Panc1 (cell line): ENCODE measurements around the gene LZTS2. TPM values are rescaled to one million over a fixed set of nuclear protein-coding genes. Genes with fewer than 3 reads are reported as not detected.

ENCODE experiments used
- ATAC-seq: fragments of 200-7000 bp; cut with Tn5 transposase; 2 replicates; pipeline ENCODE4 v1.9.1; 2020; ENCODE audit warnings: mild to moderate bottlenecking, moderate library complexity
- BruUV-seq: library from RNA; stranded (reverse); fragments of 400-500 nt; replicated peaks from 2 replicates; lab custom pipeline; 2021; lab: Mats Ljungman, UMichigan
- CTCF ChIA-PET: fragments of 300-600 bp; sonication (Branson Sonifier 250); formaldehyde crosslinking; loops from one replicate; lab custom pipeline; 2022; ENCODE audit warnings: antibody characterized with exemption; lab: Charles Lee
- POLR2A ChIA-PET: fragments of 300-600 bp; sonication (Branson Sonifier 250); formaldehyde crosslinking; loops from one replicate; lab custom pipeline; 2022; ENCODE audit warnings: antibody characterized with exemption; lab: Charles Lee
- DNase-seq: peaks from one replicate; pipeline ENCODE4 v3.0.0-alpha.2; 2010; ENCODE audit warnings: low read depth, low spot score
- H3K27ac ChIP-seq: 2 replicates; pipeline ENCODE4 v1.5.1; 2011; ENCODE audit warnings: mild to moderate bottlenecking, low read length, inconsistent platforms
- H3K27me3 ChIP-seq: fragments of 200-500 bp; sonication (Bioruptor generic); 2 replicates; pipeline ENCODE4 v1.6.0; 2014; ENCODE audit warnings: low read length, inconsistent platforms; ENCODE audit not compliant: control insufficient read depth, insufficient read depth
- H3K36me3 ChIP-seq: fragments of 200-500 bp; sonication (Bioruptor generic); 2 replicates; pipeline ENCODE4 v1.5.1; 2014; ENCODE audit warnings: inconsistent platforms, mild to moderate bottlenecking, low read length, moderate library complexity; ENCODE audit not compliant: control insufficient read depth, insufficient read depth
- H3K4me1 ChIP-seq: 2 replicates; pipeline ENCODE4 v1.5.1; 2011; ENCODE audit warnings: inconsistent platforms, mild to moderate bottlenecking, low read length, moderate library complexity; ENCODE audit not compliant: control insufficient read depth, insufficient read depth
- H3K4me3 ChIP-seq, 2 experiments: 2 replicates each; pipeline ENCODE4 v1.5.1; 2011 to 2012; ENCODE audit warnings: low read depth in 2 of 2, low read length in 2 of 2, mild to moderate bottlenecking in 2 of 2, inconsistent platforms in 1 of 2, moderate library complexity in 1 of 2
- H3K9me3 ChIP-seq: fragments of 200-500 bp; sonication (Bioruptor generic); 2 replicates; pipeline ENCODE4 v1.5.1; 2014; ENCODE audit warnings: low read depth, mild to moderate bottlenecking, inconsistent platforms, low read length, moderate library complexity; ENCODE audit not compliant: control insufficient read depth, insufficient read depth
- POLR2AphosphoS5 ChIP-seq: IDR thresholded peaks from 2 replicates; pipeline ENCODE4 v1.6.1; 2012; ENCODE audit warnings: mild to moderate bottlenecking, low read depth, low read length, moderate library complexity
- SIN3A ChIP-seq: IDR thresholded peaks from 2 replicates; pipeline ENCODE4 v1.6.1; 2012; ENCODE audit warnings: low read depth, mild to moderate bottlenecking, low read length, moderate library complexity, borderline replicate concordance; ENCODE audit not compliant: insufficient read depth
- TCF7L2 ChIP-seq: IDR thresholded peaks from 2 replicates; pipeline ENCODE4 v1.6.1; 2011; ENCODE audit warnings: mild to moderate bottlenecking, low read depth, low read length, inconsistent platforms
- in situ Hi-C: cut with HindIII; loops from 2 replicates; pipeline ENCODE4 v1.10.0; 2016; ENCODE audit warnings: low sequenced_read_pairs, low pct_unique_long_range_greater_than_20kb
- intact Hi-C: fragments of 100-400 bp; cut with micrococcal nuclease; formaldehyde crosslinking; loops from one replicate; pipeline ENCODE4 v1.10.0; 2022; ENCODE audit not compliant: unreplicated experiment
- total RNA-seq: library from RNA; stranded (reverse); gene quantifications from one replicate; pipeline ENCODE4 v1.2.1, GENCODE V29; 2021; ENCODE audit not compliant: unreplicated experiment
- TF ChIP-seq, protein P1 (sequence below), 2 experiments: IDR thresholded peaks; 2 replicates each; pipeline ENCODE4 v1.6.1; 2011 to 2012; ENCODE audit warnings: low read depth in 2 of 2, control low read depth in 1 of 2, low read length in 1 of 2, mild to moderate bottlenecking in 1 of 2, moderate library complexity in 1 of 2; ENCODE audit not compliant: insufficient read depth in 1 of 2
- TF ChIP-seq, protein P2 (sequence below): fragments of 450-650 bp; IDR thresholded peaks from 2 replicates; pipeline ENCODE4 v1.5.1; 2017; ENCODE audit warnings: mild to moderate bottlenecking

LZTS2 gene
- total RNA-seq, 1 experiment from 2014 or later = 65.5 TPM

DNA sequence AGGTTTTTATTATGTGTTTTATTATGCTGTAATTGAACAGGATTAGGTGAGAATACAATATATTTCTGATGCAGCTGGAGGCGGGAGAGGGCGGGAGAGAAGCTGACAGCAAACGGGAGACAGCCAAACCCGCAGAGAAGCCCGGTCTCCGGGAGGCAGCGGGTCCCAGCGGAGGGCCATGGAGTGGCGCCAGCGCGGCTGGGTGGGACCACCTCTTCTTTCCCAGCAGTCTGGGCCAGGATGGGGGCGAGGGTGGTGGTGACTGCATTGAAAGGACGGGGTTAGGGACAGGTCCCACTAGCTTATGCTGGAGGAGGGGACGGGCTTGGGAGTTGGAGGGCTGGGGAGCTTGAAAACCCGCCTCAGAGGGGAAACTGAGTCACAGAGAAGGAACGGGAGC, 47.7 kb downstream of the LZTS2 start:
- Histone ChIP-seq H3K27ac (no peak overlapping the region), H3K27me3 (no peaks in the 10 kb centered on the region), H3K36me3 (no peaks in the 10 kb centered on the region), H3K4me3 (no peak overlapping the region), H3K9me3 (no peaks in the 10 kb centered on the region), H3K4me1 (peaks cover 34% of the 10 kb centered on the region)
- ChIA-PET POLR2A (no interaction called here), CTCF (interaction anchor here (1.0 to 1.2 kb wide), 2 partner anchors 28 to 49 kb away, joined by 3 to 5 read pairs; no protein-coding TSS in a partner anchor)
- TF ChIP-seq, protein P1, sequence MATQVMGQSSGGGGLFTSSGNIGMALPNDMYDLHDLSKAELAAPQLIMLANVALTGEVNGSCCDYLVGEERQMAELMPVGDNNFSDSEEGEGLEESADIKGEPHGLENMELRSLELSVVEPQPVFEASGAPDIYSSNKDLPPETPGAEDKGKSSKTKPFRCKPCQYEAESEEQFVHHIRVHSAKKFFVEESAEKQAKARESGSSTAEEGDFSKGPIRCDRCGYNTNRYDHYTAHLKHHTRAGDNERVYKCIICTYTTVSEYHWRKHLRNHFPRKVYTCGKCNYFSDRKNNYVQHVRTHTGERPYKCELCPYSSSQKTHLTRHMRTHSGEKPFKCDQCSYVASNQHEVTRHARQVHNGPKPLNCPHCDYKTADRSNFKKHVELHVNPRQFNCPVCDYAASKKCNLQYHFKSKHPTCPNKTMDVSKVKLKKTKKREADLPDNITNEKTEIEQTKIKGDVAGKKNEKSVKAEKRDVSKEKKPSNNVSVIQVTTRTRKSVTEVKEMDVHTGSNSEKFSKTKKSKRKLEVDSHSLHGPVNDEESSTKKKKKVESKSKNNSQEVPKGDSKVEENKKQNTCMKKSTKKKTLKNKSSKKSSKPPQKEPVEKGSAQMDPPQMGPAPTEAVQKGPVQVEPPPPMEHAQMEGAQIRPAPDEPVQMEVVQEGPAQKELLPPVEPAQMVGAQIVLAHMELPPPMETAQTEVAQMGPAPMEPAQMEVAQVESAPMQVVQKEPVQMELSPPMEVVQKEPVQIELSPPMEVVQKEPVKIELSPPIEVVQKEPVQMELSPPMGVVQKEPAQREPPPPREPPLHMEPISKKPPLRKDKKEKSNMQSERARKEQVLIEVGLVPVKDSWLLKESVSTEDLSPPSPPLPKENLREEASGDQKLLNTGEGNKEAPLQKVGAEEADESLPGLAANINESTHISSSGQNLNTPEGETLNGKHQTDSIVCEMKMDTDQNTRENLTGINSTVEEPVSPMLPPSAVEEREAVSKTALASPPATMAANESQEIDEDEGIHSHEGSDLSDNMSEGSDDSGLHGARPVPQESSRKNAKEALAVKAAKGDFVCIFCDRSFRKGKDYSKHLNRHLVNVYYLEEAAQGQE (IDR thresholded peaks at IDR 0.05; ENCODE audit: insufficient read depth in 1 of 2, low read depth in 2 of 2, low read length in 1 of 2) = no peak
- TF ChIP-seq, protein P2, sequence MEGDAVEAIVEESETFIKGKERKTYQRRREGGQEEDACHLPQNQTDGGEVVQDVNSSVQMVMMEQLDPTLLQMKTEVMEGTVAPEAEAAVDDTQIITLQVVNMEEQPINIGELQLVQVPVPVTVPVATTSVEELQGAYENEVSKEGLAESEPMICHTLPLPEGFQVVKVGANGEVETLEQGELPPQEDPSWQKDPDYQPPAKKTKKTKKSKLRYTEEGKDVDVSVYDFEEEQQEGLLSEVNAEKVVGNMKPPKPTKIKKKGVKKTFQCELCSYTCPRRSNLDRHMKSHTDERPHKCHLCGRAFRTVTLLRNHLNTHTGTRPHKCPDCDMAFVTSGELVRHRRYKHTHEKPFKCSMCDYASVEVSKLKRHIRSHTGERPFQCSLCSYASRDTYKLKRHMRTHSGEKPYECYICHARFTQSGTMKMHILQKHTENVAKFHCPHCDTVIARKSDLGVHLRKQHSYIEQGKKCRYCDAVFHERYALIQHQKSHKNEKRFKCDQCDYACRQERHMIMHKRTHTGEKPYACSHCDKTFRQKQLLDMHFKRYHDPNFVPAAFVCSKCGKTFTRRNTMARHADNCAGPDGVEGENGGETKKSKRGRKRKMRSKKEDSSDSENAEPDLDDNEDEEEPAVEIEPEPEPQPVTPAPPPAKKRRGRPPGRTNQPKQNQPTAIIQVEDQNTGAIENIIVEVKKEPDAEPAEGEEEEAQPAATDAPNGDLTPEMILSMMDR = no peak
- TF ChIP-seq POLR2AphosphoS5 = no peak
- no peak for TF ChIP-seq SIN3A
- no TSS peak for BruUV-seq
- DNase-seq (no peak), ATAC-seq (no peak)
- intact Hi-C loops = loop anchor here (10.0 kb wide), 1 partner anchor 98 kb away; no protein-coding TSS in a partner anchor
- in situ Hi-C loops = no loop called here

DNA sequence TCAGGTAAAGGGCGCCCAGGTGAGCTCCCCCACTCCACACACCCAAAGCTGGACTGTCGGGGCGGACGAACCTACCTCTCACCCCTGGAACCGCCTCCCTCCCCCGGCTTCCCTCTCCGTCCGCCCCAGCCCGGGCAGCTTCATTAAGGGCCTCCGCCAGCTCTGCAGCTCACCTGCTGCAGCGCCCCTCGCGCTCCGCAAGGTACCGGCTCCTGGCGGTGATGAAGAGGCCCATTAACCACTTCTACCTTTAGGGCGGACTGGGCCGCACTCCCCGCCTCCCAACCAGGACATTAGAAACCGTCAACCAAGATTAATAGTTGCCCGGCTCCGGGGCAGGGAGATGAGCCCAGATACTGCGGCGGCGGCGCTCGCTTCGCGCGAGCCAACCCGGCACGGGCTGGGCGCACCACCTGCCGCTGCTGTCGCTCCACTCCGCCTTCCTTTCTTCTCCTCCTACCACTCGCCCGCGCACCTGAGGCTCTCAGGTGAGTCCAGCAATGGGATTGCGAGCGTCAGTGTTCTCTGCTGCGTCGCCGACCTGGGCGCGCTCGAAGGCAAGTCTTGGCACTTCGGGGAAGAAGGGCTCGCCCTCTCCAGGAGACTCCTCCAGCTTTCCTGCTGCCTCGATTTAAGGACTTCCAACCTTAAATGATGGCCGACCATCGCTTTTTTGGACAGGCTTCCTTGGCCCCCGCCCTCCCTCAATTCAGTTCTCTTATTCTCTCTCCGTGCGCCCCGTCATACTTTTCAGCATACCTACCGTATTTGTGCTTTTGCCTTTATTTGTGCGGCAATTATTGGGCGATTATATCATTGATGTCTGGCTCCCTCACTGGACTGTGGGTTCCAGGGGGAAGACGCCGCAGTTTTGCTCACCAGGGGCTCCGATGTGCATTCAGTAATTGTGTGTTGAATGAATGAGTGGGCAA, 48.6 kb downstream of the LZTS2 start:
- DNase-seq (no peak), ATAC-seq (no peak)
- intact Hi-C loops (loop anchor here (10.0 kb wide), 1 partner anchor 97 kb away; no protein-coding TSS in a partner anchor), in situ Hi-C loops (no loop called here)
- Histone ChIP-seq H3K27me3 (no peaks in the 10 kb centered on the region), H3K27ac (no peak overlapping the region), H3K9me3 (no peaks in the 10 kb centered on the region), H3K4me1 (peaks cover 32% of the 10 kb centered on the region), H3K4me3 (no peak overlapping the region), H3K36me3 (no peaks in the 10 kb centered on the region)
- TF ChIP-seq SIN3A (no peak), TCF7L2 (no peak), POLR2AphosphoS5 (no peak)
- TF ChIP-seq, protein P1 (IDR thresholded peaks at IDR 0.05; ENCODE audit: insufficient read depth in 1 of 2, low read depth in 2 of 2, low read length in 1 of 2) = no peak
- TF ChIP-seq, protein P2 = no peak
- BruUV-seq = no TSS peak
- CTCF ChIA-PET = no interaction called here
- POLR2A ChIA-PET = no interaction called here
